Breast epithelium (tissue), 3 donors: ENCODE measurements around the gene TEC.

ENCODE experiments used
- POLR2A ChIP-seq: fragments of 450-650 bp; IDR thresholded peaks from one replicate; pipeline ENCODE4 v1.6.1; 2016; ENCODE audit warnings: antibody characterized with exemption, mild to moderate bottlenecking, moderate library complexity
- POLR2AphosphoS5 ChIP-seq, 3 donors: sonication (generic); formaldehyde crosslinking; IDR thresholded peaks; one replicate each; pipeline ENCODE4 v1.6.1; 2017; ENCODE audit warnings: antibody characterized with exemption in 3 of 3
- TF ChIP-seq, protein P1 (sequence below), 3 donors: fragments of 450-650 bp; IDR thresholded peaks; one replicate each; pipeline ENCODE4 v1.5.1; 2016 to 2017; ENCODE audit warnings: antibody characterized with exemption in 3 of 3, mild to moderate bottlenecking in 3 of 3, moderate library complexity in 3 of 3

DNA sequence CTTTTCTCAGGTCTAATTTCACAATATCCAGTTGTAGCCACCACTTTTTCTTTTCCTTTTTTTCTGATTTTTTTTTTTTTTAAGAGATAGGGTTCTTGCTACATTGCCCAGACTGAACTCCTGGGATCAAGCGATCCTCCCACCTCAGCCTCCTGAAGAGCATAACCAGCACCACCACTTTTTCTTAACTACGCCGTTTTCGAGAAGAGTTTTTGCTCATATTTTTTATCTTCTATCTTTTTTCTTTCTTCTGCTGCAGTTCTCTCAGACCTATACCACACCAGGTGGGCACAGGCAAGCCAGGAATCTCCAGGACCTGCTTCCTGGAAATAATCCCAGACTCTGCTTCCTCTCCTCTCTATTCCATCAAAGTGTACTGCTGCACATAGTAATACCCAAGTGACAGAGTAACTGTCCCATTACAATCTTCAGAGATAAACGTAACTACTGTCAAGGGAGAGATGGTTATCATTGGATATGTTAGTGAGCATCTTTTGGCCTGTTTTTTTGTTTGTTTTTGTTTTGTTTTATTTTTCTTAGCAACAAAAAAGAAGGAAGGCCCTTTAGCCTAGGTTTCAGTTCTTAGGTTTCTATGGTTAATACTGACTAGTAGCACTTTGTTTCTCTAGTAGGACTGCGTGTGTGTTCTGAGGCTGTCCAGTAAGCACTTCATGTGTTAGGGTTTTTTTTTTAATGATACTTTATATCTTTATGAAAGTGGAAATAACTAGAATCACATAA lies 76.4 kb downstream of the TEC start:
- TF ChIP-seq, protein P1, sequence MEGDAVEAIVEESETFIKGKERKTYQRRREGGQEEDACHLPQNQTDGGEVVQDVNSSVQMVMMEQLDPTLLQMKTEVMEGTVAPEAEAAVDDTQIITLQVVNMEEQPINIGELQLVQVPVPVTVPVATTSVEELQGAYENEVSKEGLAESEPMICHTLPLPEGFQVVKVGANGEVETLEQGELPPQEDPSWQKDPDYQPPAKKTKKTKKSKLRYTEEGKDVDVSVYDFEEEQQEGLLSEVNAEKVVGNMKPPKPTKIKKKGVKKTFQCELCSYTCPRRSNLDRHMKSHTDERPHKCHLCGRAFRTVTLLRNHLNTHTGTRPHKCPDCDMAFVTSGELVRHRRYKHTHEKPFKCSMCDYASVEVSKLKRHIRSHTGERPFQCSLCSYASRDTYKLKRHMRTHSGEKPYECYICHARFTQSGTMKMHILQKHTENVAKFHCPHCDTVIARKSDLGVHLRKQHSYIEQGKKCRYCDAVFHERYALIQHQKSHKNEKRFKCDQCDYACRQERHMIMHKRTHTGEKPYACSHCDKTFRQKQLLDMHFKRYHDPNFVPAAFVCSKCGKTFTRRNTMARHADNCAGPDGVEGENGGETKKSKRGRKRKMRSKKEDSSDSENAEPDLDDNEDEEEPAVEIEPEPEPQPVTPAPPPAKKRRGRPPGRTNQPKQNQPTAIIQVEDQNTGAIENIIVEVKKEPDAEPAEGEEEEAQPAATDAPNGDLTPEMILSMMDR (IDR thresholded peaks at IDR 0.05) = no peak
- TF ChIP-seq POLR2A (no peak), POLR2AphosphoS5 (IDR thresholded peaks at IDR 0.05) (no peak)
